Glutamatergic neuron (in vitro differentiated cells): ENCODE data around the gene PSMA1. TPM values are rescaled to one million over a fixed set of nuclear protein-coding genes. Genes with fewer than 3 reads are reported as not detected.

ENCODE experiments used
- DNase-seq: peaks from one replicate; pipeline ENCODE4 v3.0.0; 2022
- H3K27ac Mint-ChIP-seq: one replicate; pipeline ENCODE4 v1.8.0; 2020; ENCODE audit warnings: mild to moderate bottlenecking, mixed read lengths, inconsistent platforms; ENCODE audit not compliant: unreplicated experiment
- H3K27me3 Mint-ChIP-seq: one replicate; pipeline ENCODE4 v1.8.0; 2020; ENCODE audit warnings: mild to moderate bottlenecking, moderate library complexity, mixed read lengths, inconsistent platforms; ENCODE audit not compliant: unreplicated experiment
- H3K36me3 Mint-ChIP-seq: one replicate; pipeline ENCODE4 v1.8.0; 2020; ENCODE audit warnings: mild to moderate bottlenecking, mixed read lengths, inconsistent platforms; ENCODE audit not compliant: unreplicated experiment
- H3K4me1 Mint-ChIP-seq: one replicate; pipeline ENCODE4 v1.8.0; 2020; ENCODE audit warnings: mild to moderate bottlenecking, low read depth, mixed read lengths, inconsistent platforms; ENCODE audit not compliant: unreplicated experiment
- H3K4me3 Mint-ChIP-seq: one replicate; pipeline ENCODE4 v1.8.0; 2020; ENCODE audit warnings: mild to moderate bottlenecking, mixed read lengths, inconsistent platforms; ENCODE audit not compliant: unreplicated experiment
- H3K9me3 Mint-ChIP-seq: one replicate; pipeline ENCODE4 v1.8.0; 2020; ENCODE audit warnings: mild to moderate bottlenecking, moderate library complexity, mixed read lengths, inconsistent platforms; ENCODE audit not compliant: unreplicated experiment
- total RNA-seq: library from RNA; stranded (reverse); fragmentation: NEBNext Ultra II Directional; extraction: Animal tissue kit (Norgen Biotek cat#: 25700); gene quantifications from one replicate; pipeline ENCODE4 v1.2.1, GENCODE V29; 2021; ENCODE audit not compliant: unreplicated experiment
- TF ChIP-seq, protein P1 (sequence below): fragments of 200-600 bp; sonication (generic); IDR thresholded peaks from one replicate; pipeline ENCODE4 v1.5.0; 2021; ENCODE audit not compliant: partially characterized antibody, unreplicated experiment

PSMA1 gene
- total RNA-seq, 1 donor from 2014 or later = 137 TPM

DNA sequence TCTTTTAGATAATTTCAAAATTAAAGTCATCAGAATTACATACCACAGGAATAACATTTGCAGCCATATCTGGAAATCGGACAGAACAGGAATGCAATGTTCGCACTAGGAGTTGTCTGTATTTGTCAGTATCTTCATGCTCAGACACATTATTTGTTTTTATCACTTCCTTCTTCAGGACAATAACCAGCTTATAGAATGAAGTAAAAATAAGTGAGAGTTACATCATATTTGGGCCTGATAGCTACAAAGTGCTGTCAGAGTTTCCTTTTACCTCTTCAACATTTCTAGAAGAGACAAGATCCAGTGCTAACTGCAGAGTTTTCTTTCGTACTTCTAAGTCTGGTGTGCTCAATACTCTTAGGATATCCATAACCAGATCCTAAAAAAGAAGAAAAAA is 39.5 kb downstream of the PSMA1 start:
- Mint-ChIP-seq H3K27me3 (peaks cover under 1% of the 10 kb centered on the region), H3K9me3 (no peaks in the 10 kb centered on the region), H3K4me3 (no peak overlapping the region), H3K4me1 (no peaks in the 10 kb centered on the region), H3K36me3 (peaks cover under 1% of the 10 kb centered on the region), H3K27ac (no peak overlapping the region)
- no peak for DNase-seq
- TF ChIP-seq, protein P1, sequence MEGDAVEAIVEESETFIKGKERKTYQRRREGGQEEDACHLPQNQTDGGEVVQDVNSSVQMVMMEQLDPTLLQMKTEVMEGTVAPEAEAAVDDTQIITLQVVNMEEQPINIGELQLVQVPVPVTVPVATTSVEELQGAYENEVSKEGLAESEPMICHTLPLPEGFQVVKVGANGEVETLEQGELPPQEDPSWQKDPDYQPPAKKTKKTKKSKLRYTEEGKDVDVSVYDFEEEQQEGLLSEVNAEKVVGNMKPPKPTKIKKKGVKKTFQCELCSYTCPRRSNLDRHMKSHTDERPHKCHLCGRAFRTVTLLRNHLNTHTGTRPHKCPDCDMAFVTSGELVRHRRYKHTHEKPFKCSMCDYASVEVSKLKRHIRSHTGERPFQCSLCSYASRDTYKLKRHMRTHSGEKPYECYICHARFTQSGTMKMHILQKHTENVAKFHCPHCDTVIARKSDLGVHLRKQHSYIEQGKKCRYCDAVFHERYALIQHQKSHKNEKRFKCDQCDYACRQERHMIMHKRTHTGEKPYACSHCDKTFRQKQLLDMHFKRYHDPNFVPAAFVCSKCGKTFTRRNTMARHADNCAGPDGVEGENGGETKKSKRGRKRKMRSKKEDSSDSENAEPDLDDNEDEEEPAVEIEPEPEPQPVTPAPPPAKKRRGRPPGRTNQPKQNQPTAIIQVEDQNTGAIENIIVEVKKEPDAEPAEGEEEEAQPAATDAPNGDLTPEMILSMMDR = no peak

- DNase-seq = no peak
- Mint-ChIP-seq H3K9me3 (no peaks in the 10 kb centered on the region), H3K36me3 (no peaks in the 10 kb centered on the region), H3K4me3 (no peak overlapping the region), H3K27ac (no peak overlapping the region), H3K27me3 (no peaks in the 10 kb centered on the region), H3K4me1 (no peaks in the 10 kb centered on the region)
- TF ChIP-seq, protein P1 = no peak
These were observed 49.1 kb downstream of the PSMA1 start for GRCh38 chr11:14471127-14471526.

DNA sequence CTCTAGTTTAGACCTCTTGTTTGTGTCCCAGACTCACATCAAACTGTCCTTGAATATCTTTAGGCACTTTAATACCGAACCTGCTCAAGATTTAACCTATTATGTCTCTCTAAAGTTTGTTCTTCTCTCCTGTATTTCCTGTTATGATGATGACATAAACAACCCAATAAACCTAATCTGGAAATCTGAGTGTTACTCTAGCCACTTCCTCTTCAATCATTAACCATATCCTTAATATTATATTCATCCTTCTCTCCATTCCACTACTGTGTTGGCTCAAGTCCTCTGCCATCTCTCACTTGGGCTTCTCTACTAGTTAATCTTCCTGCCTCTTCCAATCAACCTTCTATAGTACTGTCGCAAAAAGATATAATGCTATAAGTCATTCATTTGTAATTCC is 56.6 kb downstream of the PSMA1 start:
- Mint-ChIP-seq H3K9me3 (no peaks in the 10 kb centered on the region), H3K36me3 (no peaks in the 10 kb centered on the region), H3K27ac (no peak overlapping the region), H3K4me1 (no peaks in the 10 kb centered on the region), H3K4me3 (no peak overlapping the region), H3K27me3 (no peaks in the 10 kb centered on the region)
- TF ChIP-seq, protein P1 = no peak
- DNase-seq = no peak

- Mint-ChIP-seq H3K27me3 (no peaks in the 10 kb centered on the region), H3K36me3 (no peaks in the 10 kb centered on the region), H3K4me1 (no peaks in the 10 kb centered on the region), H3K9me3 (no peaks in the 10 kb centered on the region), H3K27ac (no peak overlapping the region), H3K4me3 (no peak overlapping the region)
- TF ChIP-seq, protein P1 = no peak
- no peak for DNase-seq
These were observed 60.0 kb downstream of the PSMA1 start for GRCh38 chr11:14460147-14460546.

DNA sequence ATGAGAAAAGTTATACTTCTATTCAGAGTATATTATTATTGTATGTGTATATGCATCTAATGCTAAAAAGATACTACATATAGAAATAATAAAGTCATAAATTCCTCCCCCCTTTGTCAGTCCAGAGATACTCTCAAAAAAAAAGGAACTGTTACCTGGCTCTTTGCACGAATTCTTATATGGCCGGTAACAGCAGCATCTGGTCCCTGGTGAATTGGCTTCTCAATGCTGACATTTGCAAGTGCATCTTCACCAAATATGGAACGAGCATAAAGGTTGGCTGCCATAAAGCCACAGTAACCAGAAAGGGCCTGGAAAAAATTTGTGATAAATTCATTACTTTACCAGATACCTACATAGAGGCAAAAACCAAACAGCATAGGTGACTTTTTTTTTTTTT is 61.8 kb downstream of the PSMA1 start:
- Mint-ChIP-seq H3K27me3 (no peaks in the 10 kb centered on the region), H3K36me3 (no peaks in the 10 kb centered on the region), H3K27ac (no peak overlapping the region), H3K9me3 (no peaks in the 10 kb centered on the region), H3K4me3 (no peak overlapping the region), H3K4me1 (no peaks in the 10 kb centered on the region)
- no peak for DNase-seq
- TF ChIP-seq, protein P1 = no peak
